Measurements from ENCODE around the gene RPP14. TPM values are rescaled to one million over a fixed set of nuclear protein-coding genes. Genes with fewer than 3 reads are reported as not detected.

The RPP14 gene
- total and polyA plus RNA-seq, 10 of the 15 experiments (the other 5 are each of a cell fraction or from before 2014, with no cell fraction given) = 9.1 to 21.2 (median 12.7) TPM

- TF ChIP-seq CUX1 (IDR thresholded peaks at IDR 0.05; ENCODE audit: insufficient replicate concordance, low read depth, low read length) (no peak), JUND (IDR thresholded peaks at IDR 0.05; ENCODE audit: low read depth, low read length) (no peak), RAD21 (IDR thresholded peaks at IDR 0.05; ENCODE audit: insufficient read depth, low read depth, low read length) (no peak), POU2F2 (IDR thresholded peaks at IDR 0.05; ENCODE audit: borderline replicate concordance, low read depth, low read length) (no peak), CEBPZ (IDR thresholded peaks at IDR 0.05; ENCODE audit: low read depth, low read length) (no peak), ZNF207 (IDR thresholded peaks at IDR 0.05; ENCODE audit: borderline replicate concordance) (no peak), MEF2A (IDR thresholded peaks at IDR 0.05; ENCODE audit: insufficient read depth, low read depth, low read length) (no peak), ZZZ3 (IDR thresholded peaks at IDR 0.05; ENCODE audit: control insufficient read depth, insufficient read length, low read depth) (no peak), CHD4 (IDR thresholded peaks at IDR 0.05) (no peak)
Observed at GRCh38 chr3:58293516-58293915, 12.5 kb upstream of the RPP14 start (continued).

All from GM12878 (cell line).